ENCODE measurements around the gene SRD5A2. TPM values are rescaled to one million over a fixed set of nuclear protein-coding genes. Genes with fewer than 3 reads are reported as not detected.

The SRD5A2 gene
- not detected for polyA plus RNA-seq (2013, experiment 1 of 2)
- polyA plus RNA-seq (2013, experiment 2 of 2): not detected

GRCh38 chr2:31580321-31581117 is at the start of gene SRD5A2:
TSS of gene SRD5A2 (minus strand) at chr2:31580938. CDS start at chr2:31580900, 38 bp downstream.
- 5% methylated on average over 76 of the region's 76 CpGs for WGBS
- Histone ChIP-seq H3K4me3 (ENCODE audit: low read length) (peak within 1 kb of the TSS; percentile 57), H3K27ac (ENCODE audit: low read depth, low read length) (no peak within 1 kb of the TSS), H3K4me1 (ENCODE audit: insufficient read depth, low read length) (no peaks in the 10 kb centered on the region), H3K9ac (ENCODE audit: low read depth, low read length) (peak within 1 kb of the TSS; percentile 5; the same call in 1 of the 2 replicates), H3K27me3 (ENCODE audit: insufficient read depth, low read length) (peaks cover 62% of the 10 kb centered on the region), H3K36me3 (ENCODE audit: insufficient read depth, low read length) (no peaks in the 10 kb centered on the region), H3K9me3 (ENCODE audit: insufficient read depth, low read depth, low read length) (no peaks in the 10 kb centered on the region)

GRCh38 chr2:31606509-31606908 is 25.8 kb upstream of the SRD5A2 start:
- H3K9ac ChIP-seq (ENCODE audit: low read depth, low read length): no peak overlapping the region
- H3K4me1 ChIP-seq (ENCODE audit: insufficient read depth, low read length): no peaks in the 10 kb centered on the region
- 84% methylated on average over 3 of the region's 3 CpGs for WGBS
- no peak overlapping the region for H3K27ac ChIP-seq (ENCODE audit: low read depth, low read length)
- no peak overlapping the region for H3K4me3 ChIP-seq (ENCODE audit: low read length)
- H3K27me3 ChIP-seq (ENCODE audit: insufficient read depth, low read length): no peaks in the 10 kb centered on the region
- peaks cover 32% of the 10 kb centered on the region; the same call in 1 of the 2 replicates for H3K9me3 ChIP-seq (ENCODE audit: insufficient read depth, low read depth, low read length)
- H3K36me3 ChIP-seq (ENCODE audit: insufficient read depth, low read length): no peaks in the 10 kb centered on the region

- no peak overlapping the region for H3K9ac ChIP-seq (ENCODE audit: low read depth, low read length)
- no peaks in the 10 kb centered on the region for H3K4me1 ChIP-seq (ENCODE audit: insufficient read depth, low read length)
- H3K27ac ChIP-seq (ENCODE audit: low read depth, low read length): no peak overlapping the region
- no peaks in the 10 kb centered on the region for H3K36me3 ChIP-seq (ENCODE audit: insufficient read depth, low read length)
- 0 out of 2 replicates have a peak, but pooled peaks cover 8% of the 10 kb centered on the region for H3K9me3 ChIP-seq (ENCODE audit: insufficient read depth, low read depth, low read length)
- no peak overlapping the region for H3K4me3 ChIP-seq (ENCODE audit: low read length)
- no peaks in the 10 kb centered on the region for H3K27me3 ChIP-seq (ENCODE audit: insufficient read depth, low read length)
Measured at GRCh38 chr2:31598694-31599093, 18.0 kb upstream of the SRD5A2 start.

GRCh38 chr2:31586230-31586629 is 5.5 kb upstream of the SRD5A2 start:
- Histone ChIP-seq H3K27ac (ENCODE audit: low read depth, low read length) (no peak overlapping the region), H3K27me3 (ENCODE audit: insufficient read depth, low read length) (peaks cover 21% of the 10 kb centered on the region), H3K4me3 (ENCODE audit: low read length) (no peak overlapping the region), H3K9ac (ENCODE audit: low read depth, low read length) (no peak overlapping the region), H3K9me3 (ENCODE audit: insufficient read depth, low read depth, low read length) (no peaks in the 10 kb centered on the region), H3K36me3 (ENCODE audit: insufficient read depth, low read length) (no peaks in the 10 kb centered on the region), H3K4me1 (ENCODE audit: insufficient read depth, low read length) (no peaks in the 10 kb centered on the region)

GRCh38 chr2:31581124-31581795 is 522 bp upstream of the SRD5A2 start:
- Histone ChIP-seq H3K4me3 (ENCODE audit: low read length) (peak overlapping the region; percentile 57), H3K9ac (ENCODE audit: low read depth, low read length) (no peak overlapping the region; the same call in 1 of the 2 replicates)
- 84% methylated on average over 35 of the region's 35 CpGs for WGBS

GRCh38 chr2:31579996-31580320 is 780 bp downstream of the SRD5A2 start:
- H3K36me3 ChIP-seq (ENCODE audit: insufficient read depth, low read length): no peaks in the 10 kb centered on the region
- no peaks in the 10 kb centered on the region for H3K4me1 ChIP-seq (ENCODE audit: insufficient read depth, low read length)
- no peak overlapping the region; the same call in 1 of the 2 replicates for H3K9ac ChIP-seq (ENCODE audit: low read depth, low read length)
- H3K9me3 ChIP-seq (ENCODE audit: insufficient read depth, low read depth, low read length): no peaks in the 10 kb centered on the region
- H3K27me3 ChIP-seq (ENCODE audit: insufficient read depth, low read length): peaks cover 62% of the 10 kb centered on the region
- WGBS: 12% methylated on average over 13 of the region's 13 CpGs
- H3K4me3 ChIP-seq (ENCODE audit: low read length): peak overlapping the region; percentile 57
- H3K27ac ChIP-seq (ENCODE audit: low read depth, low read length): no peak overlapping the region

More at GRCh38 chr2:31581124-31581795, 522 bp upstream of the SRD5A2 start:
- Histone ChIP-seq H3K27ac (ENCODE audit: low read depth, low read length) (no peak overlapping the region), H3K9me3 (ENCODE audit: insufficient read depth, low read depth, low read length) (no peaks in the 10 kb centered on the region), H3K4me1 (ENCODE audit: insufficient read depth, low read length) (no peaks in the 10 kb centered on the region), H3K27me3 (ENCODE audit: insufficient read depth, low read length) (peaks cover 62% of the 10 kb centered on the region), H3K36me3 (ENCODE audit: insufficient read depth, low read length) (no peaks in the 10 kb centered on the region)

GRCh38 chr2:31578316-31578715 is 2.4 kb downstream of the SRD5A2 start:
- Histone ChIP-seq H3K9me3 (ENCODE audit: insufficient read depth, low read depth, low read length) (no peaks in the 10 kb centered on the region), H3K4me3 (ENCODE audit: low read length) (no peak overlapping the region), H3K27me3 (ENCODE audit: insufficient read depth, low read length) (peaks cover 62% of the 10 kb centered on the region), H3K9ac (ENCODE audit: low read depth, low read length) (no peak overlapping the region), H3K4me1 (ENCODE audit: insufficient read depth, low read length) (no peaks in the 10 kb centered on the region), H3K36me3 (ENCODE audit: insufficient read depth, low read length) (no peaks in the 10 kb centered on the region), H3K27ac (ENCODE audit: low read depth, low read length) (no peak overlapping the region)
- 89% methylated on average over 3 of the region's 3 CpGs for WGBS

- 100% methylated on average over 1 of the region's 1 CpG for WGBS
- Histone ChIP-seq H3K9ac (ENCODE audit: low read depth, low read length) (no peak overlapping the region), H3K36me3 (ENCODE audit: insufficient read depth, low read length) (no peaks in the 10 kb centered on the region), H3K4me1 (ENCODE audit: insufficient read depth, low read length) (no peaks in the 10 kb centered on the region), H3K27ac (ENCODE audit: low read depth, low read length) (no peak overlapping the region), H3K27me3 (ENCODE audit: insufficient read depth, low read length) (peaks cover 50% of the 10 kb centered on the region), H3K4me3 (ENCODE audit: low read length) (no peak overlapping the region), H3K9me3 (ENCODE audit: insufficient read depth, low read depth, low read length) (no peaks in the 10 kb centered on the region)
Measured at GRCh38 chr2:31577143-31577542, 3.6 kb downstream of the SRD5A2 start.

GRCh38 chr2:31568585-31569201 is 12.0 kb downstream of the SRD5A2 start:
- H3K36me3 ChIP-seq (ENCODE audit: insufficient read depth, low read length): no peaks in the 10 kb centered on the region
- no peak overlapping the region for H3K9ac ChIP-seq (ENCODE audit: low read depth, low read length)
- H3K4me3 ChIP-seq (ENCODE audit: low read length): no peak overlapping the region
- no peaks in the 10 kb centered on the region for H3K4me1 ChIP-seq (ENCODE audit: insufficient read depth, low read length)
- H3K9me3 ChIP-seq (ENCODE audit: insufficient read depth, low read depth, low read length): peaks cover 2% of the 10 kb centered on the region; the same call in 1 of the 2 replicates
- no peak overlapping the region for H3K27ac ChIP-seq (ENCODE audit: low read depth, low read length)
- WGBS: 92% methylated on average over 10 of the region's 10 CpGs
- H3K27me3 ChIP-seq (ENCODE audit: insufficient read depth, low read length): peaks cover 6% of the 10 kb centered on the region; the same call in 1 of the 2 replicates

- WGBS: 91% methylated on average over 3 of the region's 3 CpGs
- Histone ChIP-seq H3K27me3 (ENCODE audit: insufficient read depth, low read length) (peaks cover 6% of the 10 kb centered on the region; the same call in 1 of the 2 replicates), H3K36me3 (ENCODE audit: insufficient read depth, low read length) (no peaks in the 10 kb centered on the region), H3K9me3 (ENCODE audit: insufficient read depth, low read depth, low read length) (peaks cover 2% of the 10 kb centered on the region; the same call in 1 of the 2 replicates), H3K4me3 (ENCODE audit: low read length) (no peak overlapping the region), H3K27ac (ENCODE audit: low read depth, low read length) (no peak overlapping the region), H3K9ac (ENCODE audit: low read depth, low read length) (no peak overlapping the region), H3K4me1 (ENCODE audit: insufficient read depth, low read length) (no peaks in the 10 kb centered on the region)
Measured at GRCh38 chr2:31567679-31568078, 13.1 kb downstream of the SRD5A2 start.

GRCh38 chr2:31563273-31563839 is 17.4 kb downstream of the SRD5A2 start:
- no peak overlapping the region for H3K27ac ChIP-seq (ENCODE audit: low read depth, low read length)
- H3K36me3 ChIP-seq (ENCODE audit: insufficient read depth, low read length): no peaks in the 10 kb centered on the region
- H3K9me3 ChIP-seq (ENCODE audit: insufficient read depth, low read depth, low read length): no peaks in the 10 kb centered on the region
- no peak overlapping the region for H3K4me3 ChIP-seq (ENCODE audit: low read length)
- no peaks in the 10 kb centered on the region for H3K4me1 ChIP-seq (ENCODE audit: insufficient read depth, low read length)
- H3K27me3 ChIP-seq (ENCODE audit: insufficient read depth, low read length): peaks cover 6% of the 10 kb centered on the region; the same call in 1 of the 2 replicates
- no peak overlapping the region for H3K9ac ChIP-seq (ENCODE audit: low read depth, low read length)
- 53% methylated on average over 1 of the region's 1 CpG for WGBS

All from HUES64 (cell line).